HCEC 1CT (cell line): ENCODE data around the gene RELB.

Source experiments
- DNase-seq: peaks from one replicate; pipeline ENCODE4 v3.0.0-alpha.2; 2017

The RELB gene

GRCh38 chr19:45086480-45086879 is 85.2 kb downstream of the RELB start:
- DNase-seq = no peak

- DNase-seq = no peak
These were observed 86.3 kb downstream of the RELB start for GRCh38 chr19:45087531-45087930.
